Heart left ventricle (tissue), 13 donors: ENCODE results near the gene SYDE1.

ENCODE experiments used
- POLR2A ChIP-seq, 2 donors: fragments of 450-650 bp; IDR thresholded peaks; one replicate each; pipeline ENCODE4 v1.6.1; 2017; ENCODE audit warnings: antibody characterized with exemption in 2 of 2, mild to moderate bottlenecking in 2 of 2, moderate library complexity in 2 of 2
- TF ChIP-seq, protein P1 (sequence below), 12 donors: fragments of 200-600 bp; sonication (generic) in 4 of 12; IDR thresholded peaks; one replicate each; pipeline versions ENCODE4 v1.5.0 to v1.8.0; 2018 to 2022; ENCODE audit warnings: antibody characterized with exemption in 12 of 12, mild to moderate bottlenecking in 5 of 12
- donor health status: ischemic (EF 13 %, LVEDD 7.1; RV severe dilation, severe dysfunction).
- donor health status: DM: no; HTN: yes; CAD: no.
- donor health status: DM: no; HTN: no; CAD: no.
- donor health status: ischemic (EF 25% LVEDD 6.9; RV normal size, moderate dysfunction).
- donor health status: ischemic (EF 25% LVEDD 5.7; RV mildly dilated, moderate dysfunction).
- donor health status: ischemic (EF 35%, LVEDD 5.7; RV mildly dilated, moderate dysfunction).
- donor health status: nonischemic (EF 11% LVEDD 7.7; RV severe dilation, severe dysfunction).
- donor health status: DM: yes; HTN: yes; CAD: no.
- donor health status: PGD.
- donor health status: ischemic (EF 29% LVEDD 5.4; RV normal size, mild dysfunction).
- donor health status: nonischemic (EF 23%, LVEDD 6.1; RV moderate dilation, normal function).

DNA sequence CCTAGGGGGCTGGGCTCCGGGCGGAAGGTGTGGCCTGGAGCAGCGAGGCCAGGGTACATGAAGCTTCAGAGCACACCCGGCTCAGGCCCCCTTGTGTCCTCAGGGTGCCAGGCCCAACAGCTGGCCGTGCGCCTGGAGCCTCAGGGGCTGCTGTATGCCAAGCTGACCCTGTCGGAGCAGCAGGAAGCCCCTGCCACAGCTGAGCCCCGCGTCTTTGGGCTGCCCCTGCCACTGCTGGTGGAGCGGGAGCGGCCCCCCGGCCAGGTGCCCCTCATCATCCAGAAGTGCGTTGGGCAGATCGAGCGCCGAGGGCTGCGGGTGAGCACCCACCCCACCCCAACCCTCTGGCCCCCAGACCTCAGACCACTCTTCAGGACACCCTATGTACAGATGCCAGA is 3.2 kb downstream of the SYDE1 start:
- TF ChIP-seq, protein P1, sequence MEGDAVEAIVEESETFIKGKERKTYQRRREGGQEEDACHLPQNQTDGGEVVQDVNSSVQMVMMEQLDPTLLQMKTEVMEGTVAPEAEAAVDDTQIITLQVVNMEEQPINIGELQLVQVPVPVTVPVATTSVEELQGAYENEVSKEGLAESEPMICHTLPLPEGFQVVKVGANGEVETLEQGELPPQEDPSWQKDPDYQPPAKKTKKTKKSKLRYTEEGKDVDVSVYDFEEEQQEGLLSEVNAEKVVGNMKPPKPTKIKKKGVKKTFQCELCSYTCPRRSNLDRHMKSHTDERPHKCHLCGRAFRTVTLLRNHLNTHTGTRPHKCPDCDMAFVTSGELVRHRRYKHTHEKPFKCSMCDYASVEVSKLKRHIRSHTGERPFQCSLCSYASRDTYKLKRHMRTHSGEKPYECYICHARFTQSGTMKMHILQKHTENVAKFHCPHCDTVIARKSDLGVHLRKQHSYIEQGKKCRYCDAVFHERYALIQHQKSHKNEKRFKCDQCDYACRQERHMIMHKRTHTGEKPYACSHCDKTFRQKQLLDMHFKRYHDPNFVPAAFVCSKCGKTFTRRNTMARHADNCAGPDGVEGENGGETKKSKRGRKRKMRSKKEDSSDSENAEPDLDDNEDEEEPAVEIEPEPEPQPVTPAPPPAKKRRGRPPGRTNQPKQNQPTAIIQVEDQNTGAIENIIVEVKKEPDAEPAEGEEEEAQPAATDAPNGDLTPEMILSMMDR (IDR thresholded peaks at IDR 0.05), result no peak
- no peak for TF ChIP-seq POLR2A (IDR thresholded peaks at IDR 0.05)
